Lung (tissue), 12 donors: ENCODE results near the gene ATXN10. TPM values are rescaled to one million over a fixed set of nuclear protein-coding genes. Genes with fewer than 3 reads are reported as not detected.

ENCODE experiments used
- ATAC-seq: fragments of 200-7000 bp; cut with Tn5 transposase; one replicate; pipeline ENCODE4 v1.9.1; 2020; ENCODE audit warnings: moderate number of reproducible peaks; ENCODE audit not compliant: insufficient read depth, low FRiP score
- DNase-seq, 3 donors: peaks; one replicate each; pipeline ENCODE4 v3.0.0-alpha.2; 2013 to 2017
- H3K27ac ChIP-seq, 2 donors: one replicate each; pipeline ENCODE4 v1.5.1; 2013; ENCODE audit warnings: mild to moderate bottlenecking in 2 of 2, moderate library complexity in 2 of 2, control low read depth in 1 of 2, inconsistent platforms in 1 of 2, low read depth in 1 of 2, low read length in 1 of 2
- H3K27me3 ChIP-seq, 3 donors: one replicate each; pipeline ENCODE4 v1.5.1; 2013; ENCODE audit warnings: low read length in 2 of 3; ENCODE audit not compliant: control insufficient read depth in 3 of 3, insufficient read depth in 3 of 3
- H3K36me3 ChIP-seq, 4 donors: one replicate each; pipeline ENCODE4 v1.5.1; 2013; ENCODE audit warnings: low read length in 4 of 4, mild to moderate bottlenecking in 1 of 4, moderate library complexity in 1 of 4; ENCODE audit not compliant: control insufficient read depth in 4 of 4, insufficient read depth in 4 of 4
- H3K4me1 ChIP-seq, 5 donors: one replicate each; pipeline ENCODE4 v1.5.1; 2013; ENCODE audit warnings: low read length in 5 of 5, mild to moderate bottlenecking in 2 of 5, moderate library complexity in 1 of 5; ENCODE audit not compliant: control insufficient read depth in 5 of 5, insufficient read depth in 5 of 5
- H3K4me3 ChIP-seq: one replicate; pipeline ENCODE4 v1.5.1; 2013; ENCODE audit warnings: mild to moderate bottlenecking, control low read depth, moderate library complexity
- H3K9ac ChIP-seq, 2 donors: one replicate each; pipeline ENCODE4 v1.5.1; 2013; ENCODE audit warnings: low read length in 2 of 2, control low read depth in 1 of 2; ENCODE audit not compliant: insufficient read depth in 1 of 2
- H3K9me3 ChIP-seq, 4 donors: one replicate each; pipeline ENCODE4 v1.5.1; 2013; ENCODE audit warnings: low read length in 3 of 4, mild to moderate bottlenecking in 1 of 4, moderate library complexity in 1 of 4; ENCODE audit not compliant: control insufficient read depth in 4 of 4, insufficient read depth in 3 of 4
- WGBS, 2 donors: extraction: QIAGEN DNeasy Blood & Tissue Kit; methylation state at CpG; one replicate each; pipeline ENCODE4 v1.1.7; 2013; 5-methylcytosine and 5-hydroxymethylcytosine counted together
- polyA plus RNA-seq, 2 donors: library from polyadenylated mRNA; stranded (reverse); fragments of 200-250 nt; gene quantifications; one replicate each; pipeline ENCODE4 v1.2.1, GENCODE V29; 2013
- total RNA-seq, 2 donors: library from RNA; depleted of rRNA in 1 of 2; stranded (reverse); fragments of >200 nt in 1 of 2; gene quantifications; one replicate each; pipeline ENCODE4 v1.2.1, GENCODE V29; 2014 to 2021
- TF ChIP-seq, protein P1 (sequence below): IDR thresholded peaks from 2 replicates; pipeline ENCODE4 v1.5.1; 2012; ENCODE audit warnings: mild to moderate bottlenecking; ENCODE audit errors: control extremely low read depth, extremely low read depth
- donor health status: control.
- donor health status: control.
- donor health status: Bipolar disorder and iron deficiency.
- donor health status: healthy.
- donor health status: DM: yes; HTN: yes; CAD: no.

Gene ATXN10
- total and polyA plus RNA-seq, 4 donors: 41.9 to 164 (median 92.2) TPM

DNA sequence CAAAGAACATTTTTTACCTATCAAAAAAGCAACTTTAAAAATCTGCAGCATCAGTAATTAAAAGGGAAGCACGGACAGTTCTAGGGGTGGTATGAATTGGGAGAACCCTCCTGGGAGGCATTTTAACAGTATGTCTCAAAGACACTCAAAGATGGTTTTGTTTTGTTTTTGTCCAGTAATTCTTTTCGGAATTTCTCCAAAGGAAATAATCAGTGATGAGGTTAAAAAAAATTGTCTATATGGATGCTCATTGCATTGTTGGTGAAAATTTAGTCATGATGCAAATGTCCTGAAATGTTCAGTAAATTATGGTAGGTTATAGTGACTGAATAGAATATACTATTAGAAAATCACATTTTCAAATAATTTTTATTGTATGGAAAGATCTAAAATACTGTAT lies 115.1 kb downstream of the ATXN10 start:
- Histone ChIP-seq H3K4me3 (no peak overlapping the region), H3K36me3 (peaks cover 0 to 5% (median 0%) of the 10 kb centered on the region in 4 donors), H3K27ac (no peak overlapping the region), H3K9ac (no peak overlapping the region), H3K4me1 (peaks cover 0 to 22% (median 8%) of the 10 kb centered on the region in 5 donors), H3K27me3 (no peaks in the 10 kb centered on the region), H3K9me3 (no peaks in the 10 kb centered on the region)
- TF ChIP-seq, protein P1, sequence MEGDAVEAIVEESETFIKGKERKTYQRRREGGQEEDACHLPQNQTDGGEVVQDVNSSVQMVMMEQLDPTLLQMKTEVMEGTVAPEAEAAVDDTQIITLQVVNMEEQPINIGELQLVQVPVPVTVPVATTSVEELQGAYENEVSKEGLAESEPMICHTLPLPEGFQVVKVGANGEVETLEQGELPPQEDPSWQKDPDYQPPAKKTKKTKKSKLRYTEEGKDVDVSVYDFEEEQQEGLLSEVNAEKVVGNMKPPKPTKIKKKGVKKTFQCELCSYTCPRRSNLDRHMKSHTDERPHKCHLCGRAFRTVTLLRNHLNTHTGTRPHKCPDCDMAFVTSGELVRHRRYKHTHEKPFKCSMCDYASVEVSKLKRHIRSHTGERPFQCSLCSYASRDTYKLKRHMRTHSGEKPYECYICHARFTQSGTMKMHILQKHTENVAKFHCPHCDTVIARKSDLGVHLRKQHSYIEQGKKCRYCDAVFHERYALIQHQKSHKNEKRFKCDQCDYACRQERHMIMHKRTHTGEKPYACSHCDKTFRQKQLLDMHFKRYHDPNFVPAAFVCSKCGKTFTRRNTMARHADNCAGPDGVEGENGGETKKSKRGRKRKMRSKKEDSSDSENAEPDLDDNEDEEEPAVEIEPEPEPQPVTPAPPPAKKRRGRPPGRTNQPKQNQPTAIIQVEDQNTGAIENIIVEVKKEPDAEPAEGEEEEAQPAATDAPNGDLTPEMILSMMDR: no peak
- 70 to 71% methylated on average over 2 of the region's 2 CpGs for WGBS, 2 donors
- DNase-seq (no peak), ATAC-seq (no peak)

DNA sequence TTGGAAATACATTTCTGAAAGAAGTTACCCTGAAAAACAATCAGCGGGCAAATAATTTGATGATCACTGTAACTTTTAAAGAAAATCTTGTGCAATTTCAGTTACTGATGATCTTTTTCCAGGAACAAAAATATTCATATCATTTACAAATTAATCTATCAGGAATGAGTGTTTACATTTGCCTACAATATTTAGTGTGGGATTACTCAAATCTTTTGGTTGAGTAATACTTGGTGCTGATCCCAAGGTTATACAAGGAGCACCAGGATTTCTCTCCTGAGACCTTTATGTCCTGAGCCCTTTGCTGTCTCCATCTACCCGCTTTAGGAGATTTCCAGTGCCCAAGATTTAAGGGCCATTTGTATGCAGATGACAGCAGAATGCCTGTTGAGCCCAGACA lies 116.1 kb downstream of the ATXN10 start:
- 82 to 90% methylated on average over 2 of the region's 2 CpGs for WGBS, 2 donors
- no peak for ATAC-seq

DNA sequence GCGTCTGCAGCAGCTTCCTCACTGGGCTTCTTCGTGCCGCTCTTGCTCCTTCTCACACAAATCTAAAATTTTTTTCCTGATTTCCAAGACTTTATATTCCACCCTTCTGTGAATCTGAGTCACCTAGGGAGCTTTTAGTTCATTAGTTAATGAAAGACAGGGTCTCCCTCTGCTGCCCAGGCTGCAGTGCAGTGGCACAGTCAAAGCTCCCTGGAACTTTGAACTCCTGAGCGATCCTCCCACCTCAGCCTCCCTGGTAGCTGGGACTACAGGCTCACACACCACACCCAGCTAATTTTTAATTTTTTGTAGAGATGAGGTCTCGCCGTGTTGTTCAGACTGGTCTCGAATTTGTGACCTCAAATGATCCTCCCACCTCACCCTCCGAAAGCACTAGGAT lies 116.9 kb downstream of the ATXN10 start:
- peaks cover 0 to 22% (median 8%) of the 10 kb centered on the region in 5 donors for H3K4me1 ChIP-seq
- DNase-seq: no peak
- ATAC-seq: no peak
- no peaks in the 10 kb centered on the region for H3K27me3 ChIP-seq
- 98 to 99% methylated on average over 8 of the region's 8 CpGs for WGBS, 2 donors
- H3K4me3 ChIP-seq: no peak overlapping the region
- H3K9me3 ChIP-seq: peaks cover 0 to 2% (median 0%) of the 10 kb centered on the region in 4 donors
- no peak overlapping the region for H3K27ac ChIP-seq
- no peak overlapping the region for H3K9ac ChIP-seq
- TF ChIP-seq, protein P1: no peak
- H3K36me3 ChIP-seq: peaks cover 1 to 6% (median 5%) of the 10 kb centered on the region in 4 donors

More for the DNA sequence above, 116.1 kb downstream of the ATXN10 start:
- Histone ChIP-seq H3K27ac (no peak overlapping the region), H3K27me3 (no peaks in the 10 kb centered on the region), H3K9me3 (no peaks in the 10 kb centered on the region), H3K4me3 (no peak overlapping the region), H3K4me1 (peaks cover 0 to 22% (median 8%) of the 10 kb centered on the region in 5 donors), H3K36me3 (peaks cover 0 to 5% (median under 1%) of the 10 kb centered on the region in 4 donors), H3K9ac (no peak overlapping the region)
- TF ChIP-seq, protein P1: no peak
- DNase-seq: peak in 2 of 3 donors; percentile 18 to 68

DNA sequence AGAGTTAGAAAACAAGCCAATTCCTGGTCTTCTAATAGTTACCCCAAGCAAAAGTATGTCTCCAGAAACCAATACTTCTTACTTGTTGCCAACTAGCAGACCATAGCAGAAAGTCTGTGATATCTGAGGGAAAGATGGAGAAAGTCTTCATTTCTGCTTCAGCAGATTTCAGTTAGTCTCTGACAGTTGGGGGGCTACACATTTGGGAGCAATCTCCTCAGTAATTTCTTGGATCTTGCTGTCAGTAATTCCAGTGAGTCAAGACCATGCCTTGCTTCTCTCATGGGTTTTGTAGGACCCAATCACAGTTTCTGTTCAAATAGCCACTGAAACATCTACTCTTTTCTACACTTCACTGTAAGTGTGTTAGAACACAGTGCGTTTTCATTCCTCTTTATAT lies 118.8 kb downstream of the ATXN10 start:
- no peaks in the 10 kb centered on the region for H3K27me3 ChIP-seq
- H3K27ac ChIP-seq: no peak overlapping the region
- no peak overlapping the region for H3K9ac ChIP-seq
- H3K9me3 ChIP-seq: peaks cover 0 to 15% (median 0%) of the 10 kb centered on the region in 4 donors
- ATAC-seq: no peak
- 94 to 96% methylated on average over 1 of the region's 1 CpG for WGBS, 2 donors
- DNase-seq: no peak
- peaks cover 0 to 18% (median 3%) of the 10 kb centered on the region in 5 donors for H3K4me1 ChIP-seq
- H3K4me3 ChIP-seq: no peak overlapping the region
- TF ChIP-seq, protein P1: no peak
- peaks cover 2 to 23% (median 7%) of the 10 kb centered on the region in 4 donors for H3K36me3 ChIP-seq
